NCI-H774 (cell line): ENCODE data around the gene LIFR.

Experiments used
- DNase-seq: peaks from one replicate; lab custom pipeline; 2025; lab: John Stamatoyannopoulos, UW

Gene LIFR

GRCh38 chr5:38548064-38548759 lies 8.2 kb downstream of the LIFR start:
- DNase-seq, result no peak

- DNase-seq, result no peak
Measured at GRCh38 chr5:38547257-38547656, 9.2 kb downstream of the LIFR start.

GRCh38 chr5:38546691-38547146 lies 9.7 kb downstream of the LIFR start:
- no peak for DNase-seq

- no peak for DNase-seq
Measured at GRCh38 chr5:38543886-38544285, 12.6 kb downstream of the LIFR start.

- no peak for DNase-seq
Measured at GRCh38 chr5:38543074-38543473, 13.4 kb downstream of the LIFR start.

GRCh38 chr5:38541174-38541725 lies 15.2 kb downstream of the LIFR start:
- DNase-seq, result peak; percentile 74

- peak; percentile 85 for DNase-seq
Measured at GRCh38 chr5:38540314-38540713, 16.1 kb downstream of the LIFR start.

- DNase-seq, result no peak
Measured at GRCh38 chr5:38538161-38538560, 18.3 kb downstream of the LIFR start.

- DNase-seq, result no peak
Measured at GRCh38 chr5:38537505-38537904, 18.9 kb downstream of the LIFR start.

GRCh38 chr5:38536968-38537367 lies 19.5 kb downstream of the LIFR start:
- DNase-seq, result no peak

- DNase-seq, result no peak
Measured at GRCh38 chr5:38535845-38536244, 20.6 kb downstream of the LIFR start.

GRCh38 chr5:38535248-38535750 lies 21.1 kb downstream of the LIFR start:
- no peak for DNase-seq

- DNase-seq, result no peak
Measured at GRCh38 chr5:38534156-38534453, 22.3 kb downstream of the LIFR start.

GRCh38 chr5:38533286-38534155 lies 22.9 kb downstream of the LIFR start:
- DNase-seq, result no peak

- no peak for DNase-seq
Measured at GRCh38 chr5:38532165-38532669, 24.2 kb downstream of the LIFR start.

GRCh38 chr5:38531518-38531917 lies 24.9 kb downstream of the LIFR start:
- DNase-seq, result no peak

- DNase-seq, result no peak
Measured at GRCh38 chr5:38529955-38530646, 26.3 kb downstream of the LIFR start.

- DNase-seq, result no peak
Measured at GRCh38 chr5:38528162-38528703, 28.2 kb downstream of the LIFR start.

GRCh38 chr5:38527475-38527874 lies 29.0 kb downstream of the LIFR start:
- no peak for DNase-seq

- no peak for DNase-seq
Measured at GRCh38 chr5:38524022-38524421, 32.4 kb downstream of the LIFR start.

- DNase-seq, result no peak
Measured at GRCh38 chr5:38519476-38519875, 37.0 kb downstream of the LIFR start.

GRCh38 chr5:38518341-38518740 lies 38.1 kb downstream of the LIFR start:
- DNase-seq, result no peak
